Measurements from ENCODE around the gene PRKCE.

The PRKCE gene

DNA sequence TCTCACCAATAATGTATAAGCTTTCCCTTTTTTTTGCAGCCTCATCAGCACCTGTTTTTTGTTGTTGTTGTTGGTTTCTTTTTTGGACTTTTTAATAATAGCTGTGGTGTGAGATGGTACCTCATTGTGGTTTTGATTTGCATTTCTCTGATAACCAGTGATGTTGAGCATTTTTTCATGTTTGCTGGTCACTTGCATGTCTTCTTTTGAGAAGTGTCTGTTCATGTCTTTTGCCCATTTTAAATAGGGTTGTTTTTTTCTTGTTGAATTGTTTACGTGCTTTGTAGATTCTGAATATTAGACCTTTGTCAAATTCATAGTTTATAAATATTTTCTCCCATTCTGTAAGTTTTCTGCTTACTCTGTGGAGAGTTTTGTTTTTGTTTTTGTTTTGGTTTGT lies 557.3 kb downstream of the PRKCE start:
- no peak for TF ChIP-seq GATA3 (IDR thresholded peaks at IDR 0.05; ENCODE audit: low read depth, low read length)
- TF ChIP-seq GATA2 (IDR thresholded peaks at IDR 0.05; ENCODE audit: low read depth, low read length): no peak

- TF ChIP-seq GATA2 (IDR thresholded peaks at IDR 0.05; ENCODE audit: low read depth, low read length) (no peak), GATA3 (IDR thresholded peaks at IDR 0.05; ENCODE audit: low read depth, low read length) (no peak)
These were observed 558.6 kb downstream of the PRKCE start for GRCh38 chr2:46210063-46210462.

DNA sequence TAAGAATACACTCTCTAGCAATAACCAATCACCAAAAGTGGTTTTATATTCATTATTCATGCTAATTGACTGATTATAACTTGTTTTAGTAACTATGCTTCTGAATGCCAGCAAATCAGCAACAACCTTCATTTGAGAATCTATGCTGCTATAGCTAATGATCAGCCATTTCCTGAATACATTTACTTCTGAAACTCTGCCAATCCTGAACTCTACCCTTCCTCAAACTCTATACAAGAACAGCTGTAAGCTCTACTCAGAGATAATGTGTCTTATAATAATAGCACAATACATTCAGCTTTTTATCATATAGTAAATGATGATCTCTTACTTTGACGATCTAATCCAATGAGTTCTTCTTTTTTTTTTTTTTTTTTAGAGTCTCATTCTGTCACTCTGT lies 560.0 kb downstream of the PRKCE start:
- TF ChIP-seq GATA3 (IDR thresholded peaks at IDR 0.05; ENCODE audit: low read depth, low read length) (no peak), GATA2 (IDR thresholded peaks at IDR 0.05; ENCODE audit: low read depth, low read length) (no peak)

DNA sequence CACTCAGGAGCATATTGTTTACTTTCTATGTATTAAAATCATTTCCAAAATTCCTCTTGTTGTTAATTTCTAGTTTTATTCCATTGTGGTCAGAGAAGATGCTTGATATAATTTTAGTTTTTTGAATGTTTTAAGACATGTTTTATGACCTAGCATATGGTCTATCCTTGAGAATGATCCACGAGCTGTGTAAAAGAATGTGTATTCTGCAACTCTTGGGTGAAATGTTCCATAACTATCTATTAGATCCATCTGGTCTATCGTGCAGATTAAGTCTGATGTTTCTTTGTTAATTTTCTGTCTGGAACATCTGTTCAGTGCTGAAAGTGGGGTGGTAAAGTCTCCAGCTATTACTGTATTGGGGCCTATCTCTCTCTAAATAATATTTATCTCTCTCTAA lies 562.4 kb downstream of the PRKCE start:
- no peak for TF ChIP-seq GATA3 (IDR thresholded peaks at IDR 0.05; ENCODE audit: low read depth, low read length)
- TF ChIP-seq GATA2 (IDR thresholded peaks at IDR 0.05; ENCODE audit: low read depth, low read length): no peak

GRCh38 chr2:46216213-46216612 lies 564.7 kb downstream of the PRKCE start:
- no peak for TF ChIP-seq GATA2 (IDR thresholded peaks at IDR 0.05; ENCODE audit: low read depth, low read length)
- no peak for TF ChIP-seq GATA3 (IDR thresholded peaks at IDR 0.05; ENCODE audit: low read depth, low read length)

GRCh38 chr2:46225150-46225625 lies 573.7 kb downstream of the PRKCE start:
- TF ChIP-seq GATA3 (IDR thresholded peaks at IDR 0.05; ENCODE audit: low read depth, low read length): no peak
- no peak for TF ChIP-seq GATA2 (IDR thresholded peaks at IDR 0.05; ENCODE audit: low read depth, low read length)

- TF ChIP-seq GATA2 (IDR thresholded peaks at IDR 0.05; ENCODE audit: low read depth, low read length): no peak
- TF ChIP-seq GATA3 (IDR thresholded peaks at IDR 0.05; ENCODE audit: low read depth, low read length): no peak
These were observed 574.3 kb downstream of the PRKCE start for GRCh38 chr2:46225730-46226129.

DNA sequence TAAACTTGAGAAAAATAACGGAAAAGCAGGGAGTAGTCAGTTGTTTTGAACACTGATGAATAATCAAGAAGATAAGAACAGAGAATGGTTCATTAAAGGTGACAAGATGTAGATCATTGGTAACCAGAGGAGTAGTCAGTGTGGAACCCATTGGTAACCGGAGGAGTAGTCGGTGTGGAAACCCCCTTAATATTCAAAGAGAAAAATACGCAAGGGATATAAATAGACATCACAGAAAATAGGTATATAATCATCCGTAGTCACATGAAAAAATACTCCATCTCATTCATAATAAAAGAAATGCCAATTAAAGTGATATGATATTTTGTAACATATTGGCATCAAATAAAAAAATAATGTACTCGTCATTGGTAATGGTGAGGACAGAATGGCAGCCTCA lies 575.1 kb downstream of the PRKCE start:
- TF ChIP-seq GATA3 (IDR thresholded peaks at IDR 0.05; ENCODE audit: low read depth, low read length): no peak
- no peak for TF ChIP-seq GATA2 (IDR thresholded peaks at IDR 0.05; ENCODE audit: low read depth, low read length)

- TF ChIP-seq GATA2 (IDR thresholded peaks at IDR 0.05; ENCODE audit: low read depth, low read length) (no peak), GATA3 (IDR thresholded peaks at IDR 0.05; ENCODE audit: low read depth, low read length) (no peak)
These were observed 575.5 kb downstream of the PRKCE start for GRCh38 chr2:46227022-46227421.

DNA sequence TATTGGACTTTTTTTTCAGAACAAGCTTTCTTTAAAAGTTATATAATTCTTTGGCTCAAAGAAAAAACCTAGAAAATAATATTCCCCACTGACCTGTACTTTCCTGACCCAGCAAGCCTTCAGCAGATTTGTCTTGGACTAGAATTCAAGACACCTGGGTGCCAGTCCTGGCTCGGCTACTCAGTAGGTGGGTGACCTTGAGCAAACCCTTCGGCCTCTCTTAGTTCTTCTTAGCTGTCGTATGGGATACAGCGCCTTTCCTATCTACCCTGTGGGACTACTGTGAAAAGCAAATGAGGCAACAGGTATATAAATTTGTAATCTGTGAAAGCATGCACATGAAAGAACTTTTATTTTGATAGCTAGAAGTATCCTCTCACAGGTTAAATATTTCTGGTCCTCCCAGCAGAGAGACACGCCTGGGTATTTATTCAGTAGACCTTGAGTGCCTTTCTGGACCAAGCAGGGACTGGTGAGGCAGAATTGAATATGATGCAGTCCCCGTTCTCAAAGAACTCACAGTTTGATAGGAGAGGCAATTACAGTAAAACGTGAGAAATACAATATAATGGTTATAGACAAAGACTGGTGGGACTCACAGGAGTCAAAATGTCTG lies 576.3 kb downstream of the PRKCE start:
- TF ChIP-seq GATA2 (IDR thresholded peaks at IDR 0.05; ENCODE audit: low read depth, low read length) (no peak), GATA3 (IDR thresholded peaks at IDR 0.05; ENCODE audit: low read depth, low read length) (no peak)

DNA sequence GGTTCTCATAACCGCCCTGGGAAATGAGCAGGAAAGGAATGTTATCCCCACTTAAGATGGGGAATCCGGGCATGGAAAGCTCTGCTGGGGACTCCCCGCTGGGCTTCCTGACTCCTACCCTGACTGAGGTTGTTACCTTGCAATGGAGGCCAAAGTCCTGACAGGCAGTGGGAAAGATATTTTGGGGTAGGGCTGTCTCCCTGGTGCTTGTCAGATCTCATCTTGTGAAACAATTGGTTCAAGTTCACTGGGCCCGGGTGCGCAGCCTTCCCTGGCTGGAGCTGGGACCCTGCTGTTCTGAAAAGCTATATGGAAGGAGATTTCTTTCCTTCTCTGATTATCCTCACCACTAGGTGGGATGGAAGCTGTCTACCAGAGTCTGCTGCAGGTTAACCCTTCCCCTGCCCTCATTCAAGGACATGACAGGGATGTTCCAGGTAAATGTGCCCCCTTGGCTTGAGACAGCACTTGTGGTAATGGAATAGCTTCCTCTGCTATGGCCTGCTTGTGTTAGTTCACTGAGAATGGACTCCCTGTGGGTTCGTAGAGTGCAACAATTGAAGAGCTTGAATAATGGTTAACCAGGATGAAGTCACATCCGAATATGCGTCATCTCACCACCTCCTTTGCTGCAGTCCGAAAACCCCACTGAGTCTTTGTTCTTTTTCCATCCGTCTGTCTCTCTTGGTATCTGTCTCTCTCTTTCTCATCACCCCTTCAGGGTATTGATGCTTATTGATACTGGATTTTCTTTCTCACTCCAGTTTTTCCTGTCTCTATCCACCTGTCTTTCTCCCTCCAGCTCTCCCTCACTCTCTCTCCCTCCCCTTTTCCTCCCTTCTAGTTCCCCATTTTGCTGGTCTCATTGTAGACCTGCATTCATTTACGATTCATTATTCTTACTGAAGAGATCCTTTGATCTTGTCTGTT lies 577.9 kb downstream of the PRKCE start:
- TF ChIP-seq GATA2 (IDR thresholded peaks at IDR 0.05; ENCODE audit: low read depth, low read length) (no peak), GATA3 (IDR thresholded peaks at IDR 0.05; ENCODE audit: low read depth, low read length) (no peak)

DNA sequence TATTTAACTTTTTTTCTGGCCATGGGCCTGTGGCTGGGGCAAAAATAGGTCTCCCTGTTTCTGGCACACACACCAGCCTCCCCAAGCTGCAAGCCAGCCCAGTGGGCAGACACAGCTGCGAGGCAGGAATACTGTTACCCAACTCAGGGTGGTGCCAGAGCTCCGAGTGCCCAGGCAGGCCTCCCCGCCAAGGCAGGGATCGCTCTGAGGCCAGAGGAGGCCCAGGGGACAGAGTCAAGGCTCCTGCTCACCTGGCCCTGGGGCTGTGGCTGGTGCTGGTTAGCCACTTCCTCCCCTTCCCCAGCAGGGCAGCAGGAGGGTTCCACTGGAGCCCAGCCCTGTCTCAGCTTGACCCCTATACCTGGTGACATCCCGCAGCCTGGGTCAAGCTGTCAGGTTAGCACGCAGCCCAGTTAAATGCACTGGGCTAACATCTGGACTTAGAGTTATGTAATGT lies 578.7 kb downstream of the PRKCE start:
- TF ChIP-seq GATA2 (IDR thresholded peaks at IDR 0.05; ENCODE audit: low read depth, low read length) (no peak), GATA3 (IDR thresholded peaks at IDR 0.05; ENCODE audit: low read depth, low read length) (no peak)

GRCh38 chr2:46230677-46231425 lies 579.4 kb downstream of the PRKCE start:
- TF ChIP-seq GATA2 (IDR thresholded peaks at IDR 0.05; ENCODE audit: low read depth, low read length) (no peak), GATA3 (IDR thresholded peaks at IDR 0.05; ENCODE audit: low read depth, low read length) (no peak)

- no peak for TF ChIP-seq GATA2 (IDR thresholded peaks at IDR 0.05; ENCODE audit: low read depth, low read length)
- no peak for TF ChIP-seq GATA3 (IDR thresholded peaks at IDR 0.05; ENCODE audit: low read depth, low read length)
These were observed 580.2 kb downstream of the PRKCE start for GRCh38 chr2:46231721-46232120.
